HEK293 (cell line): Measurements from ENCODE around the gene HNF1B.

Experiments used
- CTCF ChIA-PET: fragments of 350-600 bp; formaldehyde crosslinking; extraction: SDS; loops from one replicate; lab custom pipeline; 2021; ENCODE audit warnings: antibody characterized with exemption; lab: Yijun Ruan, JAX
- POLR2A ChIA-PET: fragments of 300-600 bp; formaldehyde crosslinking; extraction: SDS; loops from one replicate; lab custom pipeline; 2020; ENCODE audit warnings: antibody characterized with exemption, inconsistent platforms; lab: Yijun Ruan, JAX
- H3K27ac ChIP-seq: fragments of 200-500 bp; sonication (Bioruptor generic); 2 replicates; pipeline ENCODE4 v1.5.1; 2014; ENCODE audit warnings: low read depth, low read length, control low read depth, inconsistent platforms; ENCODE audit errors: extremely low read depth
- H3K36me3 ChIP-seq, 2 experiments: fragments of 200-500 bp in 1 of 2; sonication (Bioruptor generic) in 1 of 2; 1 replicate in 1 of 2; 2 replicates in 1 of 2; pipeline ENCODE4 v1.5.1; 2014 to 2017; ENCODE audit warnings: inconsistent platforms in 2 of 2, low read length in 2 of 2; ENCODE audit not compliant: control insufficient read depth in 2 of 2, insufficient read depth in 1 of 2
- H3K4me1 ChIP-seq: fragments of 200-500 bp; sonication (Bioruptor generic); 2 replicates; pipeline ENCODE4 v1.5.1; 2014; ENCODE audit warnings: mild to moderate bottlenecking, low read length, inconsistent platforms; ENCODE audit not compliant: control insufficient read depth, insufficient read depth
- H3K4me3 ChIP-seq: 2 replicates; pipeline ENCODE4 v1.5.1; 2011; ENCODE audit warnings: low read depth, mild to moderate bottlenecking, control low read depth, low read length, moderate library complexity
- H3K9me3 ChIP-seq: fragments of 200-500 bp; sonication (Bioruptor generic); 2 replicates; pipeline ENCODE4 v1.5.1; 2014; ENCODE audit warnings: low read depth, low read length, inconsistent platforms; ENCODE audit not compliant: control insufficient read depth, insufficient read depth
- GLIS2 ChIP-seq: fragments of 450-650 bp; formaldehyde crosslinking; IDR thresholded peaks from 2 replicates; pipeline ENCODE4 v1.5.1; 2016; ENCODE audit warnings: missing biosample characterization, missing genetic modification characterization
- RBAK ChIP-seq: fragments of 450-650 bp; formaldehyde crosslinking; IDR thresholded peaks from 2 replicates; pipeline ENCODE4 v1.5.1; 2016; ENCODE audit warnings: missing biosample characterization, missing genetic modification characterization
- SCRT2 ChIP-seq: fragments of 450-650 bp; formaldehyde crosslinking; IDR thresholded peaks from 2 replicates; pipeline ENCODE4 v1.5.1; 2016; ENCODE audit warnings: missing biosample characterization, missing genetic modification characterization
- SP7 ChIP-seq: fragments of 450-650 bp; formaldehyde crosslinking; IDR thresholded peaks from 2 replicates; pipeline ENCODE4 v1.5.1; 2016; ENCODE audit warnings: missing biosample characterization, missing genetic modification characterization
- WT1 ChIP-seq: fragments of 450-650 bp; formaldehyde crosslinking; IDR thresholded peaks from 2 replicates; pipeline ENCODE4 v1.5.1; 2016; ENCODE audit warnings: missing biosample characterization, missing genetic modification characterization
- ZBTB20 ChIP-seq: fragments of 450-650 bp; formaldehyde crosslinking; IDR thresholded peaks from 2 replicates; pipeline ENCODE4 v1.5.1; 2016; ENCODE audit warnings: missing biosample characterization, missing genetic modification characterization
- ZFP37 ChIP-seq: fragments of 450-650 bp; formaldehyde crosslinking; IDR thresholded peaks from 2 replicates; pipeline ENCODE4 v1.5.1; 2016; ENCODE audit warnings: missing biosample characterization, missing genetic modification characterization
- ZNF214 ChIP-seq: fragments of 450-650 bp; formaldehyde crosslinking; IDR thresholded peaks from 2 replicates; pipeline ENCODE4 v1.5.1; 2017; ENCODE audit warnings: missing biosample characterization, mild to moderate bottlenecking, missing genetic modification characterization, borderline replicate concordance
- ZNF292 ChIP-seq: fragments of 450-650 bp; formaldehyde crosslinking; IDR thresholded peaks from 2 replicates; pipeline ENCODE4 v1.5.1; 2016; ENCODE audit warnings: low read depth, missing biosample characterization, missing genetic modification characterization, borderline replicate concordance
- ZNF302 ChIP-seq: fragments of 450-650 bp; formaldehyde crosslinking; IDR thresholded peaks from 2 replicates; pipeline ENCODE4 v1.5.1; 2016; ENCODE audit warnings: missing biosample characterization, missing genetic modification characterization, low read depth
- ZNF426 ChIP-seq: fragments of 450-650 bp; formaldehyde crosslinking; IDR thresholded peaks from 2 replicates; pipeline ENCODE4 v1.5.1; 2017; ENCODE audit warnings: missing biosample characterization, missing genetic modification characterization, mild to moderate bottlenecking, inconsistent platforms, moderate library complexity
- ZNF571 ChIP-seq: fragments of 450-650 bp; formaldehyde crosslinking; IDR thresholded peaks from 2 replicates; pipeline ENCODE4 v1.5.0; 2017; ENCODE audit warnings: missing biosample characterization, missing genetic modification characterization
- ZNF580 ChIP-seq: fragments of 450-650 bp; formaldehyde crosslinking; IDR thresholded peaks from 2 replicates; pipeline ENCODE4 v1.5.1; 2016; ENCODE audit warnings: missing biosample characterization, missing genetic modification characterization
- ZNF664 ChIP-seq: fragments of 450-650 bp; formaldehyde crosslinking; IDR thresholded peaks from 2 replicates; pipeline ENCODE4 v1.5.1; 2016; ENCODE audit warnings: missing biosample characterization, missing genetic modification characterization
- ZNF792 ChIP-seq: fragments of 450-650 bp; formaldehyde crosslinking; IDR thresholded peaks from 2 replicates; pipeline ENCODE4 v1.5.1; 2016; ENCODE audit warnings: missing biosample characterization, missing genetic modification characterization
- TF ChIP-seq, protein P1 (sequence below): fragments of 450-650 bp; formaldehyde crosslinking; IDR thresholded peaks from 2 replicates; pipeline ENCODE4 v1.5.1; 2017; ENCODE audit warnings: missing biosample characterization, missing genetic modification characterization
- TF ChIP-seq, protein P2 (sequence below): fragments of 450-650 bp; formaldehyde crosslinking; IDR thresholded peaks from 2 replicates; pipeline ENCODE4 v1.5.1; 2016; ENCODE audit warnings: missing biosample characterization, missing genetic modification characterization
- TF ChIP-seq, protein P3 (sequence below): fragments of 450-650 bp; formaldehyde crosslinking; IDR thresholded peaks from 2 replicates; pipeline ENCODE4 v1.5.1; 2016; ENCODE audit warnings: missing biosample characterization, missing genetic modification characterization, low read depth

HNF1B gene

GRCh38 chr17:37746617-37747016 is 1.8 kb upstream of the HNF1B start:
- Histone ChIP-seq H3K4me1 (no peaks in the 10 kb centered on the region), H3K4me3 (no peak overlapping the region), H3K36me3 (no peaks in the 10 kb centered on the region), H3K27ac (no peak overlapping the region), H3K9me3 (no peaks in the 10 kb centered on the region)
- ChIA-PET CTCF (interaction anchor here (0.6 to 2.1 kb wide), 2 partner anchors 23 to 51 kb away, joined by 3 to 8 read pairs; no protein-coding TSS in a partner anchor), POLR2A (interaction anchor here (0.5 kb wide), 1 partner anchor 233 kb away, joined by 5 read pairs; no protein-coding TSS in a partner anchor)
- TF ChIP-seq GLIS2 (tag by site-specific recombination): no peak
- no peak for TF ChIP-seq ZNF792
- TF ChIP-seq SCRT2 (tag by site-specific recombination): peak; percentile 38; the same call in 1 of the 2 replicates
- TF ChIP-seq, protein P1, sequence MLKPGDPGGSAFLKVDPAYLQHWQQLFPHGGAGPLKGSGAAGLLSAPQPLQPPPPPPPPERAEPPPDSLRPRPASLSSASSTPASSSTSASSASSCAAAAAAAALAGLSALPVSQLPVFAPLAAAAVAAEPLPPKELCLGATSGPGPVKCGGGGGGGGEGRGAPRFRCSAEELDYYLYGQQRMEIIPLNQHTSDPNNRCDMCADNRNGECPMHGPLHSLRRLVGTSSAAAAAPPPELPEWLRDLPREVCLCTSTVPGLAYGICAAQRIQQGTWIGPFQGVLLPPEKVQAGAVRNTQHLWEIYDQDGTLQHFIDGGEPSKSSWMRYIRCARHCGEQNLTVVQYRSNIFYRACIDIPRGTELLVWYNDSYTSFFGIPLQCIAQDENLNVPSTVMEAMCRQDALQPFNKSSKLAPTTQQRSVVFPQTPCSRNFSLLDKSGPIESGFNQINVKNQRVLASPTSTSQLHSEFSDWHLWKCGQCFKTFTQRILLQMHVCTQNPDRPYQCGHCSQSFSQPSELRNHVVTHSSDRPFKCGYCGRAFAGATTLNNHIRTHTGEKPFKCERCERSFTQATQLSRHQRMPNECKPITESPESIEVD (tag by site-specific recombination): no peak
- no peak for TF ChIP-seq ZNF214 (tag by site-specific recombination)
- TF ChIP-seq ZNF292 (tag by site-specific recombination): no peak
- no peak for TF ChIP-seq RBAK (tag by site-specific recombination)
- TF ChIP-seq ZNF571 (tag by site-specific recombination): no peak

DNA sequence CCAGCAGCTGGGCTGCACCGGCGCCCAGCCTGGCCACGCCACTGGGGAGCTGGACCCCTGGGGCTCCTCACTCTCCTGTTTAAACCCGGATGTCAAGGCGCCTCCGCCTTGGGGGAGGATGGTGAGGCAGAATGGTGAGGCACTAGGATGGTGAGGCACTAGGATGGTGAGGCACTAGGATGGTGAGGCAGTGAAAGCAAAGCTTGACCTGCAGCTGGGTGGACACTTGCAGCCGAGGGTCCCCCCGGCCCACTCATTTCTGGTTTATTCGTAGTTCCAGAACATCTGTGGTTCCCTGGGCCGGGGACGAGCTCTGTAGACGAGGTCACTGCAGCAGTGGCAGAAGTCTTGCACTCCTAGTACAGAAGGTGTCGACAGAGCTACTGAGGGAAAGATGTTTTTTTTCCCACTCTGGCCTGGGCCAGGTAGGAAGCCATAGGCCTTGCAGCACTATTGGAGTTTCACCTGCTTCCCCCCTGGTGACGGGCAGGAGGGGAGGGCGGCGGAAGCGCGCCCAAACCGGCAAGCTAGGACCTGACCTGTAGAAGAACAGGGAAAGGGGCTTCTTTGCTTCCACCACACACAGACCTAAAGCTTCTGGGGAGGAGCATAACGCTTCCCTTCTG is 1.1 kb upstream of the HNF1B start:
- ChIA-PET POLR2A (interaction anchor here (0.5 to 0.6 kb wide), 2 partner anchors 20 to 232 kb away, joined by 3 to 5 read pairs; no protein-coding TSS in a partner anchor), CTCF (interaction anchor here (0.5 to 2.1 kb wide), 4 partner anchors 24 to 107 kb away, joined by 3 to 8 read pairs (median 4); no protein-coding TSS in a partner anchor)
- H3K27ac ChIP-seq: no peak overlapping the region
- H3K4me3 ChIP-seq: no peak overlapping the region
- H3K4me1 ChIP-seq: no peaks in the 10 kb centered on the region
- H3K9me3 ChIP-seq: no peaks in the 10 kb centered on the region
- H3K36me3 ChIP-seq: no peaks in the 10 kb centered on the region
- TF ChIP-seq ZNF664 (tag by site-specific recombination) (no peak), ZNF580 (no peak), ZNF426 (no peak), ZNF302 (tag by site-specific recombination) (no peak), SP7 (tag by site-specific recombination) (no peak), WT1 (tag by site-specific recombination) (no peak), ZFP37 (tag by site-specific recombination) (no peak), ZBTB20 (tag by site-specific recombination) (no peak)
- TF ChIP-seq, protein P2, sequence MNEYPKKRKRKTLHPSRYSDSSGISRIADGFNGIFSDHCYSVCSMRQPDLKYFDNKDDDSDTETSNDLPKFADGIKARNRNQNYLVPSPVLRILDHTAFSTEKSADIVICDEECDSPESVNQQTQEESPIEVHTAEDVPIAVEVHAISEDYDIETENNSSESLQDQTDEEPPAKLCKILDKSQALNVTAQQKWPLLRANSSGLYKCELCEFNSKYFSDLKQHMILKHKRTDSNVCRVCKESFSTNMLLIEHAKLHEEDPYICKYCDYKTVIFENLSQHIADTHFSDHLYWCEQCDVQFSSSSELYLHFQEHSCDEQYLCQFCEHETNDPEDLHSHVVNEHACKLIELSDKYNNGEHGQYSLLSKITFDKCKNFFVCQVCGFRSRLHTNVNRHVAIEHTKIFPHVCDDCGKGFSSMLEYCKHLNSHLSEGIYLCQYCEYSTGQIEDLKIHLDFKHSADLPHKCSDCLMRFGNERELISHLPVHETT (tag by site-specific recombination): no peak
- TF ChIP-seq, protein P3, sequence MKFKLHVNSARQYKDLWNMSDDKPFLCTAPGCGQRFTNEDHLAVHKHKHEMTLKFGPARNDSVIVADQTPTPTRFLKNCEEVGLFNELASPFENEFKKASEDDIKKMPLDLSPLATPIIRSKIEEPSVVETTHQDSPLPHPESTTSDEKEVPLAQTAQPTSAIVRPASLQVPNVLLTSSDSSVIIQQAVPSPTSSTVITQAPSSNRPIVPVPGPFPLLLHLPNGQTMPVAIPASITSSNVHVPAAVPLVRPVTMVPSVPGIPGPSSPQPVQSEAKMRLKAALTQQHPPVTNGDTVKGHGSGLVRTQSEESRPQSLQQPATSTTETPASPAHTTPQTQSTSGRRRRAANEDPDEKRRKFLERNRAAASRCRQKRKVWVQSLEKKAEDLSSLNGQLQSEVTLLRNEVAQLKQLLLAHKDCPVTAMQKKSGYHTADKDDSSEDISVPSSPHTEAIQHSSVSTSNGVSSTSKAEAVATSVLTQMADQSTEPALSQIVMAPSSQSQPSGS: no peak
